Naive thymus-derived CD4-positive, alpha-beta T cell (primary cell): ENCODE measurements around the gene PRDM16. TPM values are rescaled to one million over a fixed set of nuclear protein-coding genes. Genes with fewer than 3 reads are reported as not detected.

Experiments used
- ATAC-seq: fragments of 150-1000 bp; cut with Tn5 transposase; 2 replicates; pipeline ENCODE4 v1.10.0; 2021; ENCODE audit warnings: mild to moderate bottlenecking, moderate library complexity
- CTCF ChIA-PET: fragments of 350-600 bp; sonication (Branson Sonifier 250); formaldehyde crosslinking; loops from one replicate; lab custom pipeline; 2021; ENCODE audit warnings: antibody characterized with exemption; lab: Charles Lee
- POLR2A ChIA-PET: fragments of 350-600 bp; sonication (Branson Sonifier 250); formaldehyde crosslinking; loops from one replicate; lab custom pipeline; 2021; ENCODE audit warnings: antibody characterized with exemption, inconsistent platforms; lab: Charles Lee
- DNase-seq, 9 donors: peaks; one replicate each; pipeline versions ENCODE4 v3.0.0 to v3.0.0-alpha.2; 2020 to 2022; ENCODE audit warnings: mixed read lengths in 1 of 9
- H3K27ac ChIP-seq: one replicate; pipeline ENCODE4 v1.7.0; 2013; ENCODE audit warnings: mild to moderate bottlenecking, low read depth, low read length, moderate library complexity
- H3K27me3 ChIP-seq, 2 donors: one replicate each; pipeline ENCODE4 v1.7.0; 2013; ENCODE audit warnings: low read length in 2 of 2, mild to moderate bottlenecking in 2 of 2, moderate library complexity in 2 of 2; ENCODE audit not compliant: control insufficient read depth in 2 of 2, insufficient read depth in 2 of 2
- H3K36me3 ChIP-seq, 3 experiments: 1 replicate in 2 of 3; 2 replicates in 1 of 3; pipeline ENCODE4 v1.7.0; 2013; ENCODE audit warnings: low read length in 3 of 3, mild to moderate bottlenecking in 3 of 3, moderate library complexity in 1 of 3; ENCODE audit not compliant: insufficient read depth in 3 of 3, control insufficient read depth in 2 of 3
- H3K4me1 ChIP-seq, 2 donors: one replicate each; pipeline ENCODE4 v1.7.0; 2013; ENCODE audit warnings: low read length in 2 of 2, mild to moderate bottlenecking in 2 of 2, moderate library complexity in 1 of 2; ENCODE audit not compliant: control insufficient read depth in 2 of 2, insufficient read depth in 2 of 2
- H3K4me3 ChIP-seq: 2 replicates; pipeline ENCODE4 v1.7.0; 2013; ENCODE audit warnings: mild to moderate bottlenecking, low read length
- H3K9me3 ChIP-seq, 3 experiments: 1 replicate in 2 of 3; 2 replicates in 1 of 3; pipeline ENCODE4 v1.7.0; 2013; ENCODE audit warnings: low read length in 3 of 3; ENCODE audit not compliant: control insufficient read depth in 2 of 3
- H3K27ac Mint-ChIP-seq, 9 donors: one replicate each; pipeline ENCODE4 v1.8.0; 2020 to 2022; ENCODE audit warnings: mixed read lengths in 9 of 9, mild to moderate bottlenecking in 8 of 9, moderate library complexity in 5 of 9, inconsistent platforms in 2 of 9
- H3K27me3 Mint-ChIP-seq, 5 donors: one replicate each; pipeline ENCODE4 v1.8.0; 2021 to 2022; ENCODE audit warnings: mixed read lengths in 5 of 5, mild to moderate bottlenecking in 1 of 5
- H3K36me3 Mint-ChIP-seq, 5 donors: one replicate each; pipeline ENCODE4 v1.8.0; 2020 to 2022; ENCODE audit warnings: mixed read lengths in 5 of 5, mild to moderate bottlenecking in 3 of 5, inconsistent platforms in 1 of 5
- H3K4me1 Mint-ChIP-seq, 7 donors: one replicate each; pipeline ENCODE4 v1.8.0; 2020 to 2022; ENCODE audit warnings: mixed read lengths in 7 of 7, mild to moderate bottlenecking in 3 of 7, inconsistent platforms in 1 of 7
- H3K4me3 Mint-ChIP-seq, 10 donors: one replicate each; pipeline ENCODE4 v1.8.0; 2020 to 2022; ENCODE audit warnings: mild to moderate bottlenecking in 10 of 10, mixed read lengths in 10 of 10, moderate library complexity in 6 of 10, inconsistent platforms in 2 of 10
- H3K9me3 Mint-ChIP-seq, 11 donors: one replicate each; pipeline ENCODE4 v1.8.0; 2020 to 2022; ENCODE audit warnings: mixed read lengths in 11 of 11, mild to moderate bottlenecking in 4 of 11, inconsistent platforms in 1 of 11, moderate library complexity in 1 of 11
- intact Hi-C, 2 donors: fragments of 100-400 bp; cut with micrococcal nuclease; formaldehyde crosslinking; loops; one replicate each; pipeline ENCODE4 v1.15.1; 2023
- polyA plus RNA-seq, 2 donors: library from polyadenylated mRNA; unstranded; fragments of 300-500 nt; fragmentation: Illumina TruSeq; gene quantifications; one replicate each; pipeline ENCODE4 v1.2.3, GENCODE V29; 2021
- total RNA-seq, 6 experiments: library from RNA in 5 of 6; stranded (reverse) in 5 of 6; gene quantifications; 1 replicate in 5 of 6; 2 replicates in 1 of 6; pipeline ENCODE4 v1.2.3 and lab custom pipeline; 2021 to 2026

Gene PRDM16
- total and polyA plus RNA-seq, 7 experiments from 2014 or later = 0.05 to 0.61 (median 0.36) TPM; not detected in 2

DNA sequence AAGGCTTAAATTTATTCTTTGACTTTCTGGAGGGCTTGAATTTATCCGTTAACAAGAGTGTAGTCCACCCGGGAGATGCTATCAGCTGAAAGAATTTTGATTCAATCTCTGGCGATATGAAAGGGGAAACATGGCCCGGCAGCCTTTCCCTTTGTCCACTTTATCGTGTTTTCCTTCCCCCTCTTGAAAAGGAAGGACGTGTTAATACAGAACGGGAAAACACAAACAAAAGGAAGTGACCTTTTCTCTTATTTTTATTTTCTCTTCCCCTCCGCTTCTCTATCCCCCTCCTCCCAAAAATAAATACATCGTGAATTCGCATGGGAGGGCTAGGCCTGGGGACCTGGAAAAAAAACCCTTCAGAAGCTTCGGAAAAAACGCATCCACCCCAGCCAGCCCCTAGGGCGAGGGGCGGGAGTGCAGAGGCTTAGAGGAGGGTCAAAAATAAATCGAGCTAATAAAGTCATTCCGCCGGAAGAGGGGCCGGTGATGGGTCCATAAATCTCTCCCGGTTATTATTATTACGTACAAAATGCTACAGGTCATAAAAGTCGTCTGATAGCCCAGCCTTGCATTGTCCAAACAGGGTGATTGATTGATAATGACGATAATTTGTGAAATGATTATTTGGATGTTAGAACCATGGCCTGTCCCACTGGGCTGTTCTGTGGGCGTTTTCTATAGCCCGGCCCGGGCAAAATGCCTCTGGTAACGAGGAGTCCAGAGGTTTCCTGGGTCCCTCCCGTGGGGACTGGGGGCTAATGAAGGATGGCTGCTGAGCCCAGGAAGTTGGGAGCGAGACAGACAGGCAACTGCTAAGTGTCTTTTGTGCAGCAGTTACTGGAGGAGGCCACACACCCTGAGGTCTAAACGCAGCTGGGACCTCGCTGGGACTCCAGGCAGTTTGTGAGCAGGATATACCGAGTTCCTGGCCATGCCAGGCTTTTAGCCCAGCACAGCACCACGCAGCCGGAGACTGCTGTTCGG, 179.4 kb downstream of the PRDM16 start:
- Mint-ChIP-seq H3K36me3 (no peaks in the 10 kb centered on the region), H3K27ac (no peak overlapping the region), H3K9me3 (no peaks in the 10 kb centered on the region), H3K27me3 (peaks cover 0 to 20% (median 10%) of the 10 kb centered on the region in 5 donors), H3K4me1 (no peaks in the 10 kb centered on the region), H3K4me3 (no peak overlapping the region)
- POLR2A ChIA-PET = interaction anchor here (0.9 kb wide), 1 partner anchor 17 kb away, joined by 3 read pairs; no protein-coding TSS in a partner anchor
- no peaks in the 10 kb centered on the region for H3K4me1 ChIP-seq
- no peak overlapping the region for H3K4me3 ChIP-seq
- H3K27me3 ChIP-seq = no peaks in the 10 kb centered on the region
- intact Hi-C loops = no loop called here
- H3K36me3 ChIP-seq = no peaks in the 10 kb centered on the region
- no peak overlapping the region for H3K27ac ChIP-seq
- DNase-seq = no peak
- CTCF ChIA-PET = no interaction called here
- H3K9me3 ChIP-seq = no peaks in the 10 kb centered on the region
- no peak for ATAC-seq

DNA sequence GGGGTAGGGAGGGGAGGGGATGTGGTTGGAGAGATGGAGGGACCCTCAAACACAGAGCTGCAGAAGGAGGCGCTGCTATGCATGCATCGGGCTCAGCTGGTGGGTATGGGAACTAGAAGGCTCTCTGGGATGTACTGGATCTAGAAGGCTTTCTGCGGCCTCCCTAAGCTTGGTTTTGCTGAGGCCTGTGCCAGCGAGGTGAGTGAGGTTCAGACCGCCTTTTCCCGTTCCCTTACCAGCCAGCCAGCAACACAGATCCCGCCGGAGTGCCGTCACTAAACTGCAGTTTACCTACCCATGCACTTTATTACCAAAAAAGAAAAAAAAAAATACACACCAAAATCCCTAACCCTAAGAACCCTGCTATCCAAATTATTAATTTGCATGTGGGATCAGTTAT, 180.2 kb downstream of the PRDM16 start:
- Histone ChIP-seq H3K9me3 (no peaks in the 10 kb centered on the region), H3K36me3 (no peaks in the 10 kb centered on the region), H3K27ac (no peak overlapping the region), H3K4me1 (no peaks in the 10 kb centered on the region), H3K27me3 (no peaks in the 10 kb centered on the region), H3K4me3 (no peak overlapping the region)
- ChIA-PET CTCF (no interaction called here), POLR2A (no interaction called here)
- H3K4me1 Mint-ChIP-seq = no peaks in the 10 kb centered on the region
- no peak for ATAC-seq
- H3K36me3 Mint-ChIP-seq = no peaks in the 10 kb centered on the region
- no peak overlapping the region for H3K27ac Mint-ChIP-seq
- H3K9me3 Mint-ChIP-seq = peaks cover 0 to 5% (median 0%) of the 10 kb centered on the region in 11 donors
- DNase-seq = no peak
- peaks cover 0 to 20% (median 10%) of the 10 kb centered on the region in 5 donors for H3K27me3 Mint-ChIP-seq
- intact Hi-C loops = no loop called here
- no peak overlapping the region for H3K4me3 Mint-ChIP-seq

DNA sequence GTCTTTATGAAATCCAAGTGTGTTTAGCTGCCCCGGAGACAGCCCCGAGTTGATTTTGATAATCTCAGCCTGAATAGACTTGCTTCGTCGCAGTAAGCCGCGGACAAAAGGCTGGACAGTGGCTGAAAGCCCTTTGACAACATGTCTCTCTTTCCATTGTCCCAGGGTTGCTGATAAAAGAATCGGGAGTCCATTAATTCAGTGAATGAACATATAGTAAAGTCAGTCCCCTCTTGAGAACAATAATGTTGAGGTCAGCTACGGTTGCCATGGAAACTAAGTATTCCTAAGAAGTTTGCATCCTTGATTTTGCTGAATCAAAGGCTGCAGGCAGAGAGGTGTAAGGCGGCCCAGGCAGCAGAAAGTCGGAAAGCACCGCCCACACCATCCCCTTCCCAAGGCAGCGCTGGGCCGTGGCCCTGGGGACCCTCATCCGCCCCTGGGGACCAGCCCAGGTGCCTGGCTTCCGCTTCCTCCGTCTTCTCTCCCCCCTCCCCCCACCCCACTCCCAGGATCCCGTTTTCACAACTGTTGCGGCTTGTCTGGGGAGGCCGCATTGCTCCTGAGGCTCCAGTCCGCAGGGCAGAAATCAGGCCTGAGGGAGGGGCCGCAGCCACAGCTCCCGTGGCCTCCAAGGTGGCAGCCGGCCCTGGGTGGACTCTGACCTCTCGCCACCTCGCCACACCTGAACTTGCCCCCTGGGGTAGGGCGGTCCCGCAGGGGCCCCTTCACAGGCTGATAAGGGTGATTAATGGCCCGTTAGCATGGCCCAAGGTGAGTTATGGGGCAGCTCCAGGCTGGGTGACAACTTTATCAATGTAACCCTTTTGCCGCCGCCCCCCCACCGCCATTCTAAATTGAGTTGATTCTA, 180.9 kb downstream of the PRDM16 start:
- no peak for DNase-seq
- CTCF ChIA-PET = no interaction called here

DNA sequence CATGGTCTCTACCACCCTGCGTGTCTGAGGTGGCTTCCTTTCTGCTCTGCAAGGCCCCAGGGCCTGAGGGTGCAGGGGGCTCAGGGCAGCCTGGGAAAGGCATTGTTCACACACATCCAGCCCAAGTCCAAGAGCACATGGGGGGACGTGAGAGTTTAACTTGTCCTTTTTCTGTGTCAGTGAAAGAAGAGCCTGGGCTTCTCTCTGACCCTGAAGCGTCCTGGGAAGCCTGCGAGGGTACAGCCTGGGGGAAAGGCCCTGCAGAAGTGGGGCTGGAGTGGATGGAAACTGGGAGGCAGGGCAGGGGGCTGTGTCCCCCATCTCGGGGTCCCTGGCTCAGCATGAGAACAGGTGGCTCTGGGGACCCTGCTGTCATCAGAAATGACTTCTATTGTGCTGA, 181.6 kb downstream of the PRDM16 start:
- H3K4me3 ChIP-seq = no peak overlapping the region
- POLR2A ChIA-PET = no interaction called here
- H3K36me3 ChIP-seq = no peaks in the 10 kb centered on the region
- Mint-ChIP-seq H3K9me3 (peaks cover 0 to 6% (median 0%) of the 10 kb centered on the region in 11 donors), H3K4me3 (no peak overlapping the region), H3K4me1 (no peaks in the 10 kb centered on the region), H3K36me3 (no peaks in the 10 kb centered on the region), H3K27me3 (peaks cover 0 to 18% (median 10%) of the 10 kb centered on the region in 5 donors), H3K27ac (no peak overlapping the region)
- no peaks in the 10 kb centered on the region for H3K4me1 ChIP-seq
- H3K27ac ChIP-seq = no peak overlapping the region
- ATAC-seq (no peak), DNase-seq (no peak)
- CTCF ChIA-PET = no interaction called here
- intact Hi-C loops = no loop called here
- no peaks in the 10 kb centered on the region for H3K27me3 ChIP-seq
- H3K9me3 ChIP-seq = no peaks in the 10 kb centered on the region

More for the DNA sequence above, 180.9 kb downstream of the PRDM16 start:
- Histone ChIP-seq H3K4me3 (no peak overlapping the region), H3K27ac (no peak overlapping the region), H3K36me3 (no peaks in the 10 kb centered on the region), H3K27me3 (no peaks in the 10 kb centered on the region), H3K4me1 (no peaks in the 10 kb centered on the region), H3K9me3 (no peaks in the 10 kb centered on the region)
- Mint-ChIP-seq H3K27me3 (peaks cover 0 to 20% (median 10%) of the 10 kb centered on the region in 5 donors), H3K27ac (no peak overlapping the region), H3K4me1 (no peaks in the 10 kb centered on the region), H3K9me3 (peaks cover 0 to 6% (median 0%) of the 10 kb centered on the region in 11 donors), H3K36me3 (no peaks in the 10 kb centered on the region), H3K4me3 (no peak overlapping the region)
- intact Hi-C loops = no loop called here
- POLR2A ChIA-PET = no interaction called here
- no peak for ATAC-seq

DNA sequence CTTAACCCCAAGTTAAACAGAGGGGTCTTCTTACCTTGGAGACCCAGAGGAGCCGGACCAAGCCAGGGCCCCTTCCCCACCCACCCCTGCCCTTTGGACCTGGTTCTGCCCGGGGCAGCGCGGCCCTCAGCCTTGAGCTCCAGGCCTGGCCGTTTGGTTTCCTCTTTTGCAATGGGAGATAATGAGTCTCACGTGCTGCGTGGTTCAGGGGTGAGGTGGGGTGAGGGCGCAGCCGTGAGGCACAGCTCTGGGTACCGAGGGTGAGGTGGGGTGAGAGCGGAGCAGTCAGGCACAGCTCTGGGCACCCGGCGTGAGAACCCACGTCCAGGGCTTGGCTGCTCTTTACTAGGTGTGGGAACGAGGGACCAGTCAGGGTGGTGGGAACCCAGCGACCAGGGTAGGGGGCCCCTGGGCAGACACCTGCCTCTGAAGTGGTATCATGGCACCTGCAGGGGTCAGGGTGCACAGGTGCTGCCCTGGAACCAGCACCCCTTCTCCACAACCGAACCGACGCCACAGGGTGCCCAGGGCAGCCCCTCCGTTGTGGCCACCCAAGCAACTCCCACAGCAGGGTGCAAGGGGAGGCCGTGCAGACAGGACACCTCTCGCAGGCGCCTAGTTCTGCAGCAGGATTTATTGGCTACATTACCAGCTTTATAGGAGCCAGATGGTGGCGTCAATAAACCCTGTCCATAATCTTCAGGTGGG, 182.2 kb downstream of the PRDM16 start:
- peaks cover 0 to 6% (median 0%) of the 10 kb centered on the region in 11 donors for H3K9me3 Mint-ChIP-seq
- H3K9me3 ChIP-seq = no peaks in the 10 kb centered on the region
- H3K4me3 ChIP-seq = no peak overlapping the region
- ATAC-seq = no peak
- H3K4me1 Mint-ChIP-seq = no peaks in the 10 kb centered on the region
- CTCF ChIA-PET = no interaction called here
- H3K4me1 ChIP-seq = no peaks in the 10 kb centered on the region
- intact Hi-C loops = no loop called here
- no peaks in the 10 kb centered on the region for H3K27me3 ChIP-seq
- POLR2A ChIA-PET = no interaction called here
- H3K27ac ChIP-seq = no peak overlapping the region
- no peaks in the 10 kb centered on the region for H3K36me3 ChIP-seq
- H3K36me3 Mint-ChIP-seq = no peaks in the 10 kb centered on the region
- H3K27me3 Mint-ChIP-seq = peaks cover 0 to 15% (median 10%) of the 10 kb centered on the region in 5 donors
- no peak overlapping the region for H3K4me3 Mint-ChIP-seq
- DNase-seq = no peak
- H3K27ac Mint-ChIP-seq = no peak overlapping the region

DNA sequence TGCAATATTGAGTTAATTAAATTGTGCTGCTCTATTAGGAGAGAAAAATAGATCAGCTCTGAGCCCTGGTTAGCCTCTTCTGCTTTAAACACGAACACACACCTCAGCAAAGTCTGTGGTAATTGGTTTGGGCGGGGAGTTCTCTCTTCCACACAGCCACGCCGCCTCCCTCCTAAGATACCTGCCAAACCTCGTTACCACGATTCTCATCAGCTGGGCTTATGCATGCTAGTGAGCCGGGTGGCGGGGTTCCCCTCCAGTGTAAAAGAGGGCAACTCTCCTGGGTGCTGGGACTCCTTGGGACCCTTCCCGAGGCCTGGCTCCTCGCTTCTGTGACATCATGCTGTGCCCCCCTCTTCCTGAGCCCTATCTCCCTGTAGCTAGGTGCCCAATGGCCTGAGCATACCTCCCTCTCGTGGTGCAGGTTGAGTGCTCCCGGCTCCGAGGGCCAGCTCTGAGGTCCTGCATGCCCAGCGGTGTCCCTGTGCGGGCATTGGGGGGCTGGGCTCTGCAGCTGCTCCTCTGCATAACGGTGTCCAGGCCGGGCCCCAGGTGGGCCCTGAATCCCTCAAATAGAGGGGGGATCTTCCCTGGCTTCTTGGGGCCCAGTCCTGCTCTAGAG, 182.9 kb downstream of the PRDM16 start:
- Mint-ChIP-seq H3K4me1 (no peaks in the 10 kb centered on the region), H3K9me3 (peaks cover 0 to 6% (median 0%) of the 10 kb centered on the region in 11 donors), H3K27ac (no peak overlapping the region), H3K4me3 (no peak overlapping the region), H3K36me3 (no peaks in the 10 kb centered on the region), H3K27me3 (peaks cover 0 to 14% (median 9%) of the 10 kb centered on the region in 5 donors)
- H3K4me3 ChIP-seq = no peak overlapping the region
- H3K27me3 ChIP-seq = no peaks in the 10 kb centered on the region
- DNase-seq (no peak), ATAC-seq (no peak)
- no peaks in the 10 kb centered on the region for H3K9me3 ChIP-seq
- CTCF ChIA-PET = no interaction called here
- no peaks in the 10 kb centered on the region for H3K36me3 ChIP-seq
- H3K27ac ChIP-seq = no peak overlapping the region
- H3K4me1 ChIP-seq = no peaks in the 10 kb centered on the region
- POLR2A ChIA-PET = no interaction called here
- intact Hi-C loops = no loop called here
